PC-3 (cell line): ENCODE data around the gene PIGP. TPM values are rescaled to one million over a fixed set of nuclear protein-coding genes. Genes with fewer than 3 reads are reported as not detected.

Experiments
- ATAC-seq: fragments of 200-7000 bp; cut with Tn5 transposase; 2 replicates; pipeline ENCODE4 v1.9.1; 2020; ENCODE audit warnings: mild to moderate bottlenecking, moderate library complexity
- BruUV-seq: library from RNA; stranded (reverse); fragments of 400-500 nt; replicated peaks from 2 replicates; lab custom pipeline; 2021; lab: Mats Ljungman, UMichigan
- CTCF ChIA-PET: fragments of 300-600 bp; sonication (Branson Sonifier 250); formaldehyde crosslinking; loops from one replicate; lab custom pipeline; 2022; ENCODE audit warnings: antibody characterized with exemption; lab: Charles Lee
- POLR2A ChIA-PET: fragments of 300-600 bp; sonication (Branson Sonifier 250); formaldehyde crosslinking; loops from one replicate; lab custom pipeline; 2022; ENCODE audit warnings: antibody characterized with exemption; ENCODE audit not compliant: unreplicated experiment; lab: Charles Lee
- DNase-seq: peaks from one replicate; pipeline ENCODE4 v3.0.0-alpha.2; 2015
- H2AFZ ChIP-seq: fragments of 300-600 bp; sonication (generic); 2 replicates; pipeline ENCODE4 v1.6.0; 2016; ENCODE audit warnings: antibody characterized with exemption, low read length
- H3F3A ChIP-seq: fragments of 300-600 bp; sonication (generic); one replicate; pipeline ENCODE4 v1.6.0; 2017; ENCODE audit warnings: antibody characterized with exemption, low read length, control low read depth, mild to moderate bottlenecking; ENCODE audit not compliant: unreplicated experiment
- H3K27ac ChIP-seq: fragments of 300-600 bp; sonication (generic); 2 replicates; pipeline ENCODE4 v1.5.1; 2016; ENCODE audit warnings: mild to moderate bottlenecking, low read length
- H3K27me3 ChIP-seq: fragments of 300-600 bp; sonication (generic); 2 replicates; pipeline ENCODE4 v1.6.1; 2016; ENCODE audit warnings: low read length, mixed read lengths
- H3K36me3 ChIP-seq: fragments of 300-600 bp; sonication (generic); 2 replicates; pipeline ENCODE4 v1.6.1; 2016; ENCODE audit warnings: low read depth, mixed run types, low read length, mixed read lengths
- H3K4me1 ChIP-seq: fragments of 300-600 bp; sonication (generic); 2 replicates; pipeline ENCODE4 v1.5.1; 2016; ENCODE audit warnings: low read length; ENCODE audit not compliant: insufficient read depth
- H3K4me2 ChIP-seq: fragments of 300-600 bp; sonication (generic); 2 replicates; pipeline ENCODE4 v1.6.0; 2016; ENCODE audit warnings: low read length
- H3K4me3 ChIP-seq: fragments of 300-600 bp; sonication (generic); 2 replicates; pipeline ENCODE4 v1.5.1; 2016; ENCODE audit warnings: mild to moderate bottlenecking, low read length, mixed read lengths
- H3K79me2 ChIP-seq: fragments of 300-600 bp; sonication (generic); 2 replicates; pipeline ENCODE4 v1.6.1; 2017; ENCODE audit warnings: low read length, mixed read lengths
- H3K9ac ChIP-seq: fragments of 300-600 bp; sonication (generic); 2 replicates; pipeline ENCODE4 v1.6.0; 2016; ENCODE audit warnings: mild to moderate bottlenecking, low read length
- H3K9me2 ChIP-seq: fragments of 300-600 bp; sonication (generic); replicated peaks from 2 replicates; pipeline ENCODE4 v1.6.1; 2016; ENCODE audit warnings: mixed run types, low read length, mixed read lengths
- H3K9me3 ChIP-seq: fragments of 300-600 bp; sonication (generic); 2 replicates; pipeline ENCODE4 v1.6.1; 2016; ENCODE audit warnings: low read length, mixed read lengths
- H4K20me1 ChIP-seq: fragments of 300-600 bp; sonication (generic); 2 replicates; pipeline ENCODE4 v1.6.1; 2016; ENCODE audit warnings: low read length, mixed read lengths
- EZH2 ChIP-seq: fragments of 300-600 bp; sonication (generic); IDR thresholded peaks from one replicate; pipeline ENCODE4 v1.6.1; 2017; ENCODE audit warnings: antibody characterized with exemption, mild to moderate bottlenecking, low read length; ENCODE audit not compliant: unreplicated experiment
- EZH2phosphoT487 ChIP-seq: fragments of 300-600 bp; sonication (generic); IDR thresholded peaks from 2 replicates; pipeline ENCODE4 v1.6.1; 2018; ENCODE audit warnings: mild to moderate bottlenecking, antibody characterized with exemption, low read length, borderline replicate concordance
- intact Hi-C: fragments of 100-400 bp; cut with micrococcal nuclease; formaldehyde crosslinking; loops from 2 replicates; pipeline ENCODE4 v1.9.0; 2023
- total RNA-seq: library from RNA; depleted of rRNA; stranded (reverse); fragments of >200 nt; gene quantifications from 2 replicates; pipeline ENCODE4 v1.2.3, GENCODE V29; 2014
- TF ChIP-seq, protein P1 (sequence below): fragments of 300-600 bp; sonication (generic); conservative IDR thresholded peaks from 2 replicates; pipeline ENCODE4 v1.5.1; 2017; ENCODE audit warnings: antibody characterized with exemption, low read depth, mild to moderate bottlenecking, low read length

The PIGP gene
- total RNA-seq, 1 experiment from 2014 or later: 20.1 TPM

DNA sequence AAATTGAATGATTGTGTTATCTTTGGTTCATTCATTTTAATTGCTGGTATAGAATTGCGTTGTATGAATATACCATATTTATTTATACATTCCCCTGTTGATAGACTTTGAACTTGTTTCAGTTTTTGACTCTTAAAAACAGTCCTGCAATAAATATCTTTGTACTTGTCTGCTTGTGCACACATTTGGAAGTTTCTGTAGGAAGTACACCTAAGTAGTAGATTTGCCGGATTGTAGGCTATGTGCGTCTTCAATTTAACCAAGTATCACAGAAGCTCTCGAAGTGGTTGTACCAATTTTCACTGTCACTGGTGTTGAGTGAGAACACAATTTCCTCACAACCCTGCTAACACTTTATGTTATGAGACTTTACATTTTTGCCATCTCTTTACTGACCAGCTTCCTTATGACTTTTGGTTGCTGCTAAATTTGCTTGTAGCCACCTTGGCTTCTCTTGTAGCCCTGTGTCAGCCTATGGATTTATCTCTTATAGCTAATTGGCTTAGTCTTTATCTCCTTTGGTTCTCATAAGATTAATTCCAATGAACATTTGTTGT is 2.4 kb upstream of the PIGP start:
- no peak for DNase-seq
- no peak overlapping the region for H3K27ac ChIP-seq
- ChIA-PET POLR2A (interaction anchor here (0.6 kb wide), 1 partner anchor 130 kb away, joined by 3 read pairs; no protein-coding TSS in a partner anchor), CTCF (no interaction called here)
- H3K9me3 ChIP-seq: no peaks in the 10 kb centered on the region
- TF ChIP-seq EZH2 (no peak), EZH2phosphoT487 (no peak)
- TF ChIP-seq, protein P1, sequence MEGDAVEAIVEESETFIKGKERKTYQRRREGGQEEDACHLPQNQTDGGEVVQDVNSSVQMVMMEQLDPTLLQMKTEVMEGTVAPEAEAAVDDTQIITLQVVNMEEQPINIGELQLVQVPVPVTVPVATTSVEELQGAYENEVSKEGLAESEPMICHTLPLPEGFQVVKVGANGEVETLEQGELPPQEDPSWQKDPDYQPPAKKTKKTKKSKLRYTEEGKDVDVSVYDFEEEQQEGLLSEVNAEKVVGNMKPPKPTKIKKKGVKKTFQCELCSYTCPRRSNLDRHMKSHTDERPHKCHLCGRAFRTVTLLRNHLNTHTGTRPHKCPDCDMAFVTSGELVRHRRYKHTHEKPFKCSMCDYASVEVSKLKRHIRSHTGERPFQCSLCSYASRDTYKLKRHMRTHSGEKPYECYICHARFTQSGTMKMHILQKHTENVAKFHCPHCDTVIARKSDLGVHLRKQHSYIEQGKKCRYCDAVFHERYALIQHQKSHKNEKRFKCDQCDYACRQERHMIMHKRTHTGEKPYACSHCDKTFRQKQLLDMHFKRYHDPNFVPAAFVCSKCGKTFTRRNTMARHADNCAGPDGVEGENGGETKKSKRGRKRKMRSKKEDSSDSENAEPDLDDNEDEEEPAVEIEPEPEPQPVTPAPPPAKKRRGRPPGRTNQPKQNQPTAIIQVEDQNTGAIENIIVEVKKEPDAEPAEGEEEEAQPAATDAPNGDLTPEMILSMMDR: no peak
- H3K79me2 ChIP-seq: peaks cover 88% of the 10 kb centered on the region
- H3K9ac ChIP-seq: peak overlapping the region; percentile 93
- H4K20me1 ChIP-seq: peaks cover 38% of the 10 kb centered on the region; the same call in 1 of the 2 replicates
- ATAC-seq: no peak
- no peaks in the 10 kb centered on the region for H3F3A ChIP-seq
- no peak overlapping the region for H2AFZ ChIP-seq
- no peaks in the 10 kb centered on the region for H3K36me3 ChIP-seq
- peak overlapping the region; percentile 93 for H3K4me2 ChIP-seq
- intact Hi-C loops: loop anchor here (1.0 kb wide), 1 partner anchor 98 kb away; no protein-coding TSS in a partner anchor
- no peaks in the 10 kb centered on the region for H3K9me2 ChIP-seq
- peak overlapping the region; percentile 84 for H3K4me3 ChIP-seq
- peaks cover 25% of the 10 kb centered on the region for H3K4me1 ChIP-seq
- no TSS peak for BruUV-seq
- no peaks in the 10 kb centered on the region for H3K27me3 ChIP-seq

DNA sequence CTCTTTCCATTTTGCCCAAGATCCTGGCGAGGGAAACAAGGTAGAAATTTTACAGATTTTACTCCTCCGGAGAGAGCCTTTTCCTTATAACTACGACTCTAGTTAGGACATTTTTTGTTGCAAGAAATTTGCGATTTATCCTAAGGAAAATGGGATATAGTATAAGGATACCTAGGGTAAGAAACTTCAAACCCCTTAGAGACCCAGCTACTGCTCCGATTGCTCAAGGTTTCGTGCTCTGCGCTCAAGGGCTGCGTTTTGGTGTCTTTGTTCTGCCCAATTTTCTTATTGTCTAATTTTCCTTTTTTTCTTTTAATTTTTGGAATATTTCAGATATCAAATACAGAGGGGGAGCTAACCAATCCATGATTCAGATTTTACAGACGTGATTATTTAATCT is 1.7 kb upstream of the PIGP start:
- Histone ChIP-seq H2AFZ (peak overlapping the region; percentile 71; the same call in 1 of the 2 replicates), H3K27ac (peak overlapping the region; percentile 57)

More for the DNA sequence above, 1.7 kb upstream of the PIGP start:
- H3K27me3 ChIP-seq: no peaks in the 10 kb centered on the region
- H3K4me3 ChIP-seq: peak overlapping the region; percentile 84
- no peaks in the 10 kb centered on the region for H3K9me2 ChIP-seq
- no peak for TF ChIP-seq EZH2phosphoT487
- TF ChIP-seq, protein P1: no peak
- TF ChIP-seq EZH2: no peak
- no peaks in the 10 kb centered on the region for H3K36me3 ChIP-seq
- no peaks in the 10 kb centered on the region for H3F3A ChIP-seq
- H3K79me2 ChIP-seq: peaks cover 81% of the 10 kb centered on the region
- peaks cover 37% of the 10 kb centered on the region; the same call in 1 of the 2 replicates for H4K20me1 ChIP-seq
- H3K9me3 ChIP-seq: no peaks in the 10 kb centered on the region
- H3K9ac ChIP-seq: peak overlapping the region; percentile 93
- no peak for DNase-seq
- CTCF ChIA-PET: interaction anchor here (0.5 kb wide), 1 partner anchor 109 kb away, joined by 3 read pairs; no protein-coding TSS in a partner anchor
- H3K4me2 ChIP-seq: peak overlapping the region; percentile 93
- no peak for ATAC-seq
- intact Hi-C loops: no loop called here
- TSS peak; percentile 23 for BruUV-seq
- peaks cover 25% of the 10 kb centered on the region for H3K4me1 ChIP-seq
- POLR2A ChIA-PET: no interaction called here
